ENCODE data around the gene KCNJ10. TPM values are rescaled to one million over a fixed set of nuclear protein-coding genes. Genes with fewer than 3 reads are reported as not detected.

The KCNJ10 gene
- total RNA-seq, 1 donor from 2014 or later: not detected

DNA sequence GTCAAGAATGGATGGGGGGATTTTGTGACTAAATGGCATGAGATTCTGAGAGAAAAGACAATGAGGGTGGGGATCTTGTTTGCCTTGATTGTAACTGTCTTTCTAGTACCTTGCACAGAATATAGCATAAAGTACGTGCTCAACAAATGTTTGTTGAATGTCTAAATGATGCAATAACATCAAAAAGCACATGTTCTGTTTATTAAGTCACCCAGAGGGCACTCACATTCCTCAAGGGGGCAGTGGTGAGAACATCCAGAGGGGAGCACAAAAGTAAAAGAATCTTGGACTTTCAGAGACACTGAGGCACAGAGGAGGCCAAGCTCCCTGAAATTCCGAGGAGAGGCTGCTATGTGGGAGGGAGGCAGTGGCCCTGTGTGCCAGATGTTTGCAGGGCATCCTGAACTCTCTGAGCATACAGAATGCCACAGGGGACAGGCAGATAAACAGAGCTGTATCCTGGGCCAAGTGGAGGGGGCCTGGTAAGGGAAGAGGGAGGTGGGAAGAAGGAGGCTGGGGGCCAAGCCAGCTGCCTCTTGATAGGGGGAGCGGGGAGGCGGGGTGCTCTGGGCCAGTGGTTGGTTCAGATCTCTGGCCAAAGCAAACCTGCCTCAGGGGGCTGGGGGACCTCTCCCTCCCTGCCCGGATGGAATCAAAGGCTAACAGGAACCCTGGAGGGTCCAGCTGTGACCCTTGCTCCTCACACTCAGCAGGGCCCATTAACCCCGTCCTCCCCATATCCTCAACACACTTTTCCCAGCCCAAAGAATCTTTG, 39.1 kb upstream of the KCNJ10 start:
- Histone ChIP-seq H3K27me3 (no peaks in the 10 kb centered on the region), H3K36me3 (no peaks in the 10 kb centered on the region), H3K27ac (no peak overlapping the region), H3K4me3 (no peak overlapping the region), H3K4me1 (no peaks in the 10 kb centered on the region), H3K9me3 (no peaks in the 10 kb centered on the region)
- DNase-seq (no peak), ATAC-seq (peak; percentile 53)
- TF ChIP-seq CTCF (IDR thresholded peaks at IDR 0.05): peak; percentile 56
- intact Hi-C loops (cut with DNase I): no loop called here

- Histone ChIP-seq H3K4me1 (no peaks in the 10 kb centered on the region), H3K36me3 (no peaks in the 10 kb centered on the region), H3K27me3 (no peaks in the 10 kb centered on the region), H3K4me3 (no peak overlapping the region), H3K9me3 (no peaks in the 10 kb centered on the region), H3K27ac (no peak overlapping the region)
- ATAC-seq: no peak
- intact Hi-C loops (cut with DNase I): no loop called here
- no peak for DNase-seq
- TF ChIP-seq CTCF (IDR thresholded peaks at IDR 0.05): no peak
These were observed 37.6 kb upstream of the KCNJ10 start for GRCh38 chr1:160107512-160107911.

- no peak overlapping the region for H3K27ac ChIP-seq
- H3K4me3 ChIP-seq: no peak overlapping the region
- H3K4me1 ChIP-seq: peaks cover 5% of the 10 kb centered on the region
- no peak for TF ChIP-seq CTCF (IDR thresholded peaks at IDR 0.05)
- ATAC-seq (no peak), DNase-seq (no peak)
- H3K27me3 ChIP-seq: no peaks in the 10 kb centered on the region
- no peaks in the 10 kb centered on the region for H3K9me3 ChIP-seq
- intact Hi-C loops (cut with DNase I): no loop called here
- no peaks in the 10 kb centered on the region for H3K36me3 ChIP-seq
These were observed 35.2 kb upstream of the KCNJ10 start for GRCh38 chr1:160105155-160105554.

GRCh38 chr1:160104486-160104885, 34.5 kb upstream of the KCNJ10 start:
- H3K27ac ChIP-seq: no peak overlapping the region
- H3K27me3 ChIP-seq: no peaks in the 10 kb centered on the region
- ATAC-seq (peak; percentile 48), DNase-seq (no peak)
- H3K9me3 ChIP-seq: no peaks in the 10 kb centered on the region
- TF ChIP-seq CTCF (IDR thresholded peaks at IDR 0.05): no peak
- peaks cover 7% of the 10 kb centered on the region for H3K4me1 ChIP-seq
- H3K36me3 ChIP-seq: no peaks in the 10 kb centered on the region
- intact Hi-C loops (cut with DNase I): loop anchor here (5.0 kb wide), 1 partner anchor 188 kb away; no protein-coding TSS in a partner anchor
- no peak overlapping the region for H3K4me3 ChIP-seq

GRCh38 chr1:160103658-160104408, 33.9 kb upstream of the KCNJ10 start:
- intact Hi-C loops (cut with DNase I): loop anchor here (5.0 kb wide), 1 partner anchor 188 kb away; no protein-coding TSS in a partner anchor
- no peaks in the 10 kb centered on the region for H3K27me3 ChIP-seq
- H3K27ac ChIP-seq: no peak overlapping the region
- H3K4me3 ChIP-seq: no peak overlapping the region
- no peaks in the 10 kb centered on the region for H3K36me3 ChIP-seq
- ATAC-seq (no peak), DNase-seq (peak; percentile 30)
- no peak for TF ChIP-seq CTCF (IDR thresholded peaks at IDR 0.05)
- peaks cover 10% of the 10 kb centered on the region for H3K4me1 ChIP-seq
- H3K9me3 ChIP-seq: no peaks in the 10 kb centered on the region
